Middle frontal gyrus (tissue), 1 donor: Measurements from ENCODE around the gene KLHL18.

Source experiments
- DNase-seq: peaks from one replicate; pipeline ENCODE4 v3.0.0-alpha.2; 2015; ENCODE audit warnings: low spot score; ENCODE audit errors: extremely low spot score

KLHL18 gene

GRCh38 chr3:47394140-47394870 is 111.6 kb downstream of the KLHL18 start:
- no peak for DNase-seq

GRCh38 chr3:47394881-47395280 is 112.1 kb downstream of the KLHL18 start:
- DNase-seq, result no peak
